Urinary bladder (tissue), 2 donors: ENCODE results near the gene LDLRAD3. TPM values are rescaled to one million over a fixed set of nuclear protein-coding genes. Genes with fewer than 3 reads are reported as not detected.

Experiments used
- polyA plus RNA-seq: library from polyadenylated mRNA; stranded (reverse); fragments of 200-250 nt; gene quantifications from one replicate; pipeline ENCODE4 v1.2.3, GENCODE V29; 2013
- small RNA-seq: library from RNA; depleted of rRNA; stranded (forward); fragments of <200 nt; gene quantifications from one replicate; pipeline ENCODE3, GENCODE V24; 2014
- total RNA-seq: library from RNA; depleted of rRNA; stranded (reverse); fragments of >200 nt; gene quantifications from one replicate; pipeline ENCODE4 v1.2.3, GENCODE V29; 2014
- donor health status: healthy.

LDLRAD3 gene
- total and polyA plus RNA-seq, 2 donors, result 7.2 to 13.8 TPM

Small RNA genes lying within 50 kb of the gene (small RNA-seq; reads per million reads assigned to genes)
- gene MIR3973, result not detected
